Fibroblast of villous mesenchyme (primary cell): ENCODE measurements around the gene SCARB1. TPM values are rescaled to one million over a fixed set of nuclear protein-coding genes. Genes with fewer than 3 reads are reported as not detected.

ENCODE experiments used
- DNase-seq: peaks from one replicate; pipeline ENCODE4 v3.0.0-alpha.2; 2010; ENCODE audit warnings: low read depth
- H3K4me3 ChIP-seq: 2 replicates; pipeline ENCODE4 v1.5.1; 2011; ENCODE audit warnings: low read depth, mild to moderate bottlenecking, low read length
- CTCF ChIP-seq: IDR thresholded peaks from 2 replicates; pipeline ENCODE4 v1.5.1; 2012; ENCODE audit warnings: low read depth, mild to moderate bottlenecking, low read length; ENCODE audit not compliant: insufficient read depth
- total RNA-seq: library from RNA; depleted of rRNA; stranded (reverse); fragments of >200 nt; gene quantifications from 2 replicates; pipeline ENCODE4 v1.2.3, GENCODE V29; 2012

SCARB1 gene
- total RNA-seq, 1 donor, result 28.5 TPM

GRCh38 chr12:124878795-124879516, 15.3 kb upstream of the SCARB1 start:
- H3K4me3 ChIP-seq, result no peak overlapping the region
- TF ChIP-seq CTCF, result no peak
- DNase-seq, result no peak

- DNase-seq, result no peak
- H3K4me3 ChIP-seq, result no peak overlapping the region
- no peak for TF ChIP-seq CTCF
Measured at GRCh38 chr12:124877423-124877822, 13.8 kb upstream of the SCARB1 start.

- no peak for DNase-seq
- no peak overlapping the region for H3K4me3 ChIP-seq
- no peak for TF ChIP-seq CTCF
Measured at GRCh38 chr12:124876171-124876570, 12.5 kb upstream of the SCARB1 start.

- H3K4me3 ChIP-seq, result no peak overlapping the region
- no peak for TF ChIP-seq CTCF
- peak; percentile 44 for DNase-seq
Measured at GRCh38 chr12:124875803-124876132, 12.1 kb upstream of the SCARB1 start.

- H3K4me3 ChIP-seq, result no peak overlapping the region
- DNase-seq, result no peak
- no peak for TF ChIP-seq CTCF
Measured at GRCh38 chr12:124874988-124875802, 11.5 kb upstream of the SCARB1 start.

- no peak overlapping the region for H3K4me3 ChIP-seq
- TF ChIP-seq CTCF, result no peak
- DNase-seq, result no peak
Measured at GRCh38 chr12:124874188-124874587, 10.5 kb upstream of the SCARB1 start.
